ENCODE data around the gene SUSD3.

Gene SUSD3

DNA sequence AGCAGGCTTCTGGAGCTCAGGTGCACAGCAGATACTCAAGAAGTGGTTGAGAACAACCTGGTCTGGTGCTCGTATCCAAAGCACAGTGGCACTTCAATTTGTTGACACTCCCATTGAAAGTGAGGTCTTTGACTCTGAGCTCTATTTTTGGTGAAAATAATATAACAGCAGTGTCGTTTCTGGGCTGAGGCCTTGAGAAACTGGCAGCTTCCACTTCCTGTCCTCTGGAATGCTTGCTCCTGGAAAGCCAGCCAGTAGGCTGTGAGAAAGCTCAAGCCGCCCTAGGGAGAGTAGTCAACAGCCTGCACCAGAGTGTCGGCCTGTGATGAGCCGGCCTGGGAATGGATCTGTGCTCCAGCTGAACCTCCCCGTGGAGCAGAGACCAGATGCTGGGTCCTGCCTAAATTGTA lies 6.8 kb upstream of the SUSD3 start:
- in situ Hi-C loops (cut with HindIII; ENCODE audit: low sequenced_read_pairs) = no loop called here

DNA sequence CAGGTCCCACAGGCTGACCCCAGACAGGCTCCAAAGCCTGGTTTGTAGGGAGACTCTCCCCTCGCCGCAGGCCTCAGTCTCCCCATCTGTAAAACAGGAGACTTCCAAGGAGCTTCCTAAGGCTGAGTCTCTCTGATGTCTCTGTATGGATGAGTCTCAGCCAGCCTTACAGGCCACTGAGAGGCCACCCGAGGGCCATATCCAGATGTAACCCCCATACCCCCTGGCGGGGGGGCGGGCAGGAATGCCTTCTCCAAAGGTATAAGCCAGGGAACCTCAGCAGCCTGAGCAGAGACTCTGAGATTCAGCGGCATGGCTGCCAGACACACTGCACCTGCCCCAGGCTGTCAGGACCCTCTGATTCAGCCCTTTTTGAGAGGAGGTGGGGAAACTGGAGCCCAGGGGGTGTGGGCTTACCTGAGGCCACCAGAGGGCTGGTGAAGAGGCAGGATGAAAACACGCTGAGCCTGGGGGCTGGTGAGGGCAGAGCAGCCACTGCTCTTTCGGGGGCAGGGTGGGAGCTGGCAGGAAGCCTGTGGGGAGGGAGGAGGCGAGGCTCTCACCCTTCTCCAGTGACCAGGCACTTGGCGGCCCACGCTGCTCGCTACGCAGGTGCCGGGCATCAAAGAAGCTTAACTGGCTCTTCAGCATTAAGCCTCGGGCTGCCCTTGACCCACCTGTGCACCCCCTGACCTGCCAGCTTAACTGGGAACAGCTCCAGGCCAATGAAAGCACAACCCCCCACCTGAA lies 5.5 kb upstream of the SUSD3 start:
- in situ Hi-C loops (cut with HindIII; ENCODE audit: low sequenced_read_pairs) = no loop called here

DNA sequence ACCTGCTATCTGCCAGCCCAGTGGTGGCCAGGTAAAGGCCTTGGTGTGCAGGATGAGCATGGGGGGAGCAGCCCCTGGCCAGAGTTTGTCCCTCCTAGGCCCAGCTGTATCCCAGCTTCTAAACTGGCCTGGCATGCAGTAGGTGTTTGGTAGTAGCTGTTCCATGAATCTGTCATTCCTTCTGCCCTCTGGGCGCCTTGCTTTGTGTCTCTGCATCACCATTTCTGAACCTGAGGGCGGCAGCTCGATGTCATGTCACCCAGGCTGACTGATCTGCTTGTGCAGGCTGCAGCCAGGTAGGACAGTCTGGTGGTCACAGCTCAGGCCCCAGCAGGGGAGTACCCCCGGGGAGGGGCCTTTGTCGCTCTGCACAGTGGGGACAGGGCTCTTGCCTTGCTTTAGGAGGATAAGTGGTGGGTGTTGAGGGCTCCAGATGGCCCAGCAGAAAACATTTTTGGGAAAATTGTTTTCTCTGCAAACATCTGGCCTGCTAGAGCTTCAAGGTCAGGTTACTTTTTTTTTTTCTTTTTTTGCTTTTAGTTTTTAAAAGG lies 4.6 kb upstream of the SUSD3 start:
- in situ Hi-C loops (cut with HindIII; ENCODE audit: low sequenced_read_pairs) = no loop called here

DNA sequence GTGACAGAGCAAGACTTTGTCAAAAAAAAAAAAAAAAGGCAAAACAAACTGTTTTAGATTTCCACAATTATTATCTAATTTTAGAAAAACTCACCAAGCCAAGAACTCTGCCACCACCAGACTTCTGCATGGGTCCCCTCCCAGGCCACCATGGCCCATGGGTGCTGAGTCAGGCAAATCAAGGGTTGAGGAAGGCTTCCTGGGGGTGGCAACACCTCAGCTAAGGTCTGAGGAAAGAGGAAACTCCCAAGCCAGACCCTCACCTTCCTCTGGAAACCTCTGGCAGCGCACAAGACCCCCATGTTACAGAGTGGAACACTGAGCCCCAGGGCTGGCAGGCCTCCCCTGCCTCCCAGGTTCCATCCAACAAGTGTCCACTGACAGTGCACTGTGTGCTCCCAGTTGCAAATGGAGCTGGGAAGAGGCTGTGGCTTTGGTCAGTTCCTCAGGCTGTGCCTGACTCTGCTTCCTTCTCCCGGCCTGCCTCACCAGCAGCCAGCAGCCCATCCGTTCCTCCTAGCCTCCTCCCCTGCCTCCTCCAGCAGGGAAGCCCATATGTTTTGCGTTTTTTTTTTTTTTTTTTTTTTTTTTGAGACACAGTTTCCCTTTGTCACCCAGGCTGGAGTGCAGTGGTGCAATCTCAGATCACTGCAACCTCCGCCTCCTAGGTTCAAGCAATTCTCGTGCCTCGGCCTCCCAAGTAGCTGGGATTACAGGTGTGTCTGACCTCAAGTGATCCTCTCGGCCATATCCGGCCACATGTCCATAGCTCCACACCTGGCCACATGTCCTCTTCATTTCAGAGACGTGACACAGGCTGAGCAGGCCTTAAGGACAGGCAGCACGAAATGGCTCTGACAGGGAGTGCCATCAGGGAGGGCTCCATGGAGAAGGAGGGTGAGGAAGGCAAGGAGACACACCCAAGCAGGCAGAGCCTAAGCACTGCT lies 3.5 kb upstream of the SUSD3 start:
- in situ Hi-C loops (cut with HindIII; ENCODE audit: low sequenced_read_pairs) = no loop called here

DNA sequence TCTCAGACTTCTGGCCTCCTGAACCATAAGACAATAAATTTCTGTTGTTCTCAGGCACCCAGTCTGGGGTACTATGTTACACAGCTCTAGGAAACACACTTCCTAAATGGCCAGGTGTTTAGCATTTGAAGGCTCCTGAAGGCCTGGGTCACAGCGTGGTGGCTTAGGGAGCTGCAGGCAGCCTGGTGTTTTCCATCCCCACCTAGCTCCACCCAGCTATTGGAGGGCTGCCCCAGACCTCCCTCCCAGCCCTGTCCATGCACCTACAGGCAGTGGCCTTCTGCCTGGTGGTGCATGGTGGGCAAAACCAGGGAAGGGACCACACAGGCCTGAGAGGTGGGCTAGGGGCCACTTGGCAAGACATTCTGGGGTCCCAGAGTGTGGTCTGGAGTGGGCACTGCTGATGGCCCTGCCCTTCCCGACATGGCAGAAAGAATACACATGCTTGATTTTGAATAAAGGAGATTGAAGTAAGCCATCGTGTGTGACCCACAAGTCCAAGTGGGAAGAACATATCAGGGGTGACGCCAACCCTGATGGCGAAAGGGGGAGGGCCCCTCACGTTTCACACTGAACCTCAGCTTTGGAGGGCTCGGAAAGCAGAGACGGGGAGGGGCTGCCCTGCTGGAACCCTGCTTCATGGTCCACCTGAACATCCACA lies 1.3 kb upstream of the SUSD3 start:
- in situ Hi-C loops (cut with HindIII; ENCODE audit: low sequenced_read_pairs) = no loop called here

DNA sequence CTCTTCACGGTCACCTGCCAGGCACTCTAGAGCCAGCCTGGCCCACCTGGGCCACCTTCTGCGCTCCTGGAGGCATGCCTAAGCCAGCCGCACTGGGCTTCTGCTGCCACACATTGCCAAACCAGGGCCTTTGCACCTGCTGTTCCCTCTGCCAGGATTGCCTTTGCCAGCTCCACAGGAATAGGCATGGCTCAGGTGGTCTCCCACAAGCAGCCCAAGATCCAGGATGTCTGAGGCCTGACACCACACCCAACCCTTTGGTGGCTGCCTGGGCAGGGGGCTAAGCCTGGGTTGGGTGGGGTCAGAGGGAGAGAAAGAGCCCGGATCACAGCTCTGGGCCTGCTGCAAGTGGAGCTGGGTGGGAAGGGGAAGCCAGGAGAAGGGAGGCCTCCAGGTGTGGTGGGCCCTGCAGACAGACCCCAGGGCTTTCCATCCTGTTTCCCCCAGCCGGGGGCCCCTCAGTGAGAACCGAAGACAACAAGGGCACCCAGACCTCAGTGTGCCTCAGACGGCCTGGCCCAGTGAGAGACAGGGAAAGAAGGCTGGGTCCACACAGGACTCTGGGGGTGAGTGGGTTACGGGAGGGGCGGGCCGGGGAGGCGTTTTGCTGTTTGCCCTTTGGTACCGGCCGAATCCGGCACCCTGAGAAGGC lies 672 bp upstream of the SUSD3 start:
- in situ Hi-C loops (cut with HindIII; ENCODE audit: low sequenced_read_pairs) = no loop called here

DNA sequence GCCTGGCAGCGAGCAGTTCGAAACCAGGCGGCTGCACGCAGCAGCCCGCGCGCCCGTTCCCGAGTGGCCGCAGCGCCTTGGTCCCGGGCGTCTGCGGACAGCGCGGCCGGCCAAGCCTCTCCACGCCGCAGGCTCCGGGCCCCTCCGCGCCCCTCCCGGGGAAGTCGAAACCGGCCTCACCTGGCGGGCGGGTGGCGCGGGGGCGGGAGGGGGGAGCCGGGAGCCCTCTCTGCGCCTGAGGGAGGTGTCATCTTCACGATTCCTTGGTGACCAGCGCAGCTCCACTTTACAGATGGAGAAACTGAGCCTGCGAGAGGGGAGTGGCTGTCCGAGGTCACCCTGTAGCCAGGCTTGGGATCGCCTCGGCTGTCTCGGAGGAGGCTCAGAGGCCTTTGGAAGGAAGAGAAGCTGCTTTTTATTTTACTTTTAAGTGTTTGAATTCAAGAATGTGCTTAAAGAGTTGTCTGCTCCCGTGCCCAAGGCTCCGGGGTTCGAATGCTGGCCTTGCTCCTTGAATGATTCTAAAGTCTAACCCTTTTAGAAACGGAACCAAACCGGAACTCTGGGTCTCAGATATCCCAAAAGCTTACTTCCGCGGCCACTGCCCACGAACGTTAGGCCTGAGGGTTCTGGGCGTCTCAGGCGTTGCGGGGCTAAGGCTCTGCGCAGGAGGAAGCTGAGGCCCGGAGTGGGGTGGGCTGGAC lies 662 bp downstream of the SUSD3 start:
- in situ Hi-C loops (cut with HindIII; ENCODE audit: low sequenced_read_pairs) = no loop called here

DNA sequence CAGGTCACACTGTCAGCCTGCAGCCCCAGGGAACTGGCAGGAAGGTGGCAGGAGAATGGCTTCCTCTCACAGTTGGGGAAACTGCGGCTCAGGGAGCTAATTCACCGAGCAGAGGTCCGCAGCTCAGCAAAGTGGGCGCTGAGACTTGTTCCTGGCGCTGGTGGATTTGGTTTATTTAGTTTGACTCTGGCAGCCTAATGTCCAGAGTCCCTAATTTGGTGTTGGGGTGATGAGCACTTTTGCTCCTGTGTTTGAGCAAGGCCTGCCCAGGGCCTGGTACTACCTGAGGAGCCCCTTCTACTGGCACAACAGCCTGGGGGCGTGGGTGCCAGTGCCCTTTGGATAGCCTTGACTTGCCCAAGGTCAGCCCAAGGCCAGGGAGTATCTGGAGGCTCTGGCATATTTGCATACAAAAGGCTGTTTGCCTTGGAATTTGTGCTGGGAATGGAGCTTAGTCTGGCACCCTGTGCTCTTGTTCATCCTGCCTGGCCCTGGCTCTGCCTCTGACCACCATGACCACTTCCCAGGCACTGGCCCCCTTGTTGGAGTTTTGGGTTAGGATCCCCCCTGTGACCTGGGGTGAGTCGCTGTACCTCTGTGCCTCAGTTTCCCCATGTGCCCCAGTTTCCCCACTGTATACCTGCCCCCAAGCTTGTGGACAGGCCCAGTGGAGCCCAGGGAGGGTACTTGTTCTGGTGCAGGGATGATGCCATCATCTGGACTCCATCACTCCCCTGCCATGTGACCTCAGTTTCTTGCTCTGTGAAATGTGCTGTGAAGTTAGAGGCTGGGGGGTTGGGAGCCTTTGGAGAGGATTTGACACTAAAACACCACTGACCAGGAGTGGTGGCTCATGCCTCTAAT lies 1.4 kb downstream of the SUSD3 start:
- in situ Hi-C loops (cut with HindIII; ENCODE audit: low sequenced_read_pairs) = no loop called here

DNA sequence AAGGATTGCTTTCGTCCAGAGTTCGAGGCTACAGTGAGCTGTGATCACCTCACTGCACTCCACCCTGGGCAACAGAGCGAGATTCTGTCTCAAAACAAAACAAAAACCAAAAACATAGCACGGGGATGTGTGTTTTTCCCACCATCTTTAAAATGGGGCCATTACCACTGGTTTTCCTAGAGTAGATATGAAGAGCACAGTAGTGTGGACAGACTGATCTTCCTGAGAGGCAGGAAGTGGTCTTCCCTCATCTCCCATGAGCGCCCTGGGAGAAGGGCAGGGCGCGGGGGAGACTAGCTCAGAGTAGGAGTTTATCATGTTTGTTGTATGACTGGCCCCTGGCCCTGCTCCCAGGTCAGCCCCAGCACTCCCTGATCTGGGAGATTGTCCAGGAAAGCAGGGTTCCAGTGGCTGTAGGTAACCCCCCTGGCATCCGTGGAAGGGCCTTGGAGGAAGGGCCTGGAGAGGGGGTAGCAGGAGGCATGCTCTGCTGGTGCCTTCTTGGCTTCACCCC lies 2.3 kb downstream of the SUSD3 start:
- in situ Hi-C loops (cut with HindIII; ENCODE audit: low sequenced_read_pairs) = no loop called here

DNA sequence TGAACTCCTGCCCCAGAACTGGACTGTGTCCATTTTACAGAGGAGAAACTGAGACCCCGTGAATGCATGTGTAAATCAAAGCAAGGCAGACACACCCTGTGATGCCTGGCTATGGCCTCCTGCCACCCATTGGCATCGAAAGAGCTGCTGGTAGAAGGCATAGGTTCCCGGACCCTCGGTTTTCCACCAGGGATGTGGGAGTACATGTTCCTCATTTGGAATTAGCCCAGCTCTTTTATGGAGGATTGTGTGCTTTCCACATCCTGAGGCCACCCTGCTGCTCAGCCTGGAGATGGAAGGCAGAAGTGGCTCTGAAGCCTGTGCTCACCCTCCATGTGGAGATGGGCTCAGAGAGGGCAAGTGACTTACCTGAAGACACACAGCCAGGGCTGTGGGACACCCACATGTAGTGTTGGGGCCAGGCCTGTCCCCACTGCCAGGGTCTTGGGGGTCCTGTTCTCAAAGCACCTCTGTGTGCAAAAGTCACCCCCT lies 2.8 kb downstream of the SUSD3 start:
- in situ Hi-C loops (cut with HindIII; ENCODE audit: low sequenced_read_pairs) = no loop called here

DNA sequence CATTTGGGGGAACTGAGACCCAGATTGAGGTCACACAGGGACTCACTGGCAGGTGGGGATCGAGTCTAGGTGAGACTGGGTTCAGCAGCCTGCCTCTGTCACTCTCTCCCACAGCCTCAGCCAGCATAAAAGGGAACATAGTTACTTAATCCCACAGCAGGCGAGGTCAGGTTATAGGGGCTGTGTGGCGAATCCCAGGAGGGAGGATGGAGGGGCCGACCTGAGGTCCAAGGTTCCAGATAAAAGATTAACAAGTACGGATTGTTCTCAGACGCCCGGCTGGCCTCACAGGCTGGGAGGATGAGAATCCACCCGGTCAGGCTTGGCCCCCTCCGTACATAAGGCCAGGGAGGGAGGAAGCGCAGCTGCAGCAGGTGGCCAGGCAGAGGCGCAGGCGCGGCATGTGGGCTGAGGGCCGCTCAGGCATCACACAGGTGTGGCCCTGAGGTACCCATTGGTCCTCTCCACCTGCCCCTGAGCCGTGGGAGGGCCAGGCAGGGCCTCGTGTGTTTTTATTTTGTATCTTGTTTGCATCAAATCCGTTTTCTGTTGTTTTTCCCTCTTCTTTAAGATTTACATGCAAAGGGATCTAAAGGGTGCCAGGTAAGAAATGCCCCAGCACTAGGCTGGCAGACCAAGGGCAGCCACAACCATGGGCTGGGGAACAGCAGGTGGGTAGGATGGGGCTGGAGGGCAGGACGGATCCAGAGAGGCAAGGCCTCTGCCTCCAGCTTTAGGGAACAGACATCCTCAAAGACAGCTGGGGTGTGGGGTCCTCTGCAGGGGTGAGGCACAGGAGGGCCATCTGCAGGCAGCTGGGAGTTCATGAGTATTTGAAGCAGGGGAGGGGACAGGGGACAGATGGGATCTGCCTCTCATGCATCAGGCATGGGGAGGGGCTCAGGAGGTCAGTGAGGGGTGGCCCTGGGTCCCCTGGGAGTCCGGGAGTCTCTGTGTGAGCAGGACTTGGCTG lies 3.6 kb downstream of the SUSD3 start:
- in situ Hi-C loops (cut with HindIII; ENCODE audit: low sequenced_read_pairs) = no loop called here

DNA sequence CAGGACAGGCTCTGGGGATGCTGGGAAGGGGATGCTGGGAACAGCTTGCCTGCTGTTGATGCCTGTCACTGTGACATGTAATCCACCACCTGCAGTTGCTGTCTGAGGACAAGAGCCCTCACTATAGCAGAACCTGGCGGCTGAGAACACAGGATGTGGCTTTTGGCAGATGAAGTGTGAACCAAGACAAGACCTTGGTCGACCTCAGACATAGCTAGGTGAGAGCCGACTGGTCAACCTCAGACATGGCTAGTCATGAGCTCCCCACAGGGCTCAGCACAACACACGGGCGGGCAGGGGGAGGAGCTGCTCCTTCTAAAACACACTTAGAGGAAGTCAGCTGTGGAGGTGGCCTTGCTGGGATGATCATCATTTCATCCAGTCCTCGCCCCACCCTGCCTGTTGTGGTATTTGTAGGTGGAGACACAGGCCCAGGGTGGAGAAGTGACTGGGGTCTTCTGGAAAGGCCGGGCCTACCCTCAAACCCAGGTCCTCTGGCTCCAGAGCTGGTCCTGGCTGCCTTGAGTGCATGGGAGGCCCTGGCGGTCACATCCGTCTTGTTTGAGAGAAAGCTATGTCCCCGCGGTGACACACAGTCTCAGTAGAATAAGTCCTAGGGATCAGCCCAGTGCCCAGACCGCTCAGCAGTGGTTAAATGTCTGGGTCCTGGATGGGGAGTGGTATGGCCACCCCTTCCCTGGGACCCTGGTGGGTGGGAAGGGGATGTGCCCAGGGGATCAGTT lies 6.1 kb downstream of the SUSD3 start:
- in situ Hi-C loops (cut with HindIII; ENCODE audit: low sequenced_read_pairs) = no loop called here

DNA sequence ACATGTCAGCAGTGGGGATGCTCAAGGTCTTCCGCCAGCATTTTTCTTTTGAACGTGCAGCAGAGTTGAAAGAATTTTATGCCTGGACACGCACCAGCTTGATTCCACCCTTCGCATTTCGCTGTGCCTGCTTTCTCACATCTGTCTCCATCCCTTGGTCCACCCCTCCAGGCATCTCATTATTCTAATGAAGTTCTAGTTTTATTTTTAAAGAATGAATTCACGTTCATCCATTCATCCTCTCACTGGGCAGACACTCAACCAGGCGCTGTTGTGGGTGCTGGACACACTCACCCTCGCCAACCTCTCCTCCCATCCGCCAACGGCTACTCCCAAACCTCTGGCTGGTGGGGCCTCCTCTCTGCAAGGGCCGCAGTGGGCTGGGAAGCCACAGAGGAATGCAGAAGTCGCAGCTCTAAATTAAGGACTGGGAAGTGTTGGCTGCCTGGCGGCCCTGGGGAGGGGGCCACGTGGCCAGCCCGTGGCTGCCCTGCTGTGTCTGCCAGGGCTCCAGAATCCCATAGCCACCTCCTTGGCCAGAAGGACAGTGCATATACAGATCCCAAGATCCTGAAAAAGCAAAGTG lies 6.7 kb downstream of the SUSD3 start:
- in situ Hi-C loops (cut with HindIII; ENCODE audit: low sequenced_read_pairs) = no loop called here

DNA sequence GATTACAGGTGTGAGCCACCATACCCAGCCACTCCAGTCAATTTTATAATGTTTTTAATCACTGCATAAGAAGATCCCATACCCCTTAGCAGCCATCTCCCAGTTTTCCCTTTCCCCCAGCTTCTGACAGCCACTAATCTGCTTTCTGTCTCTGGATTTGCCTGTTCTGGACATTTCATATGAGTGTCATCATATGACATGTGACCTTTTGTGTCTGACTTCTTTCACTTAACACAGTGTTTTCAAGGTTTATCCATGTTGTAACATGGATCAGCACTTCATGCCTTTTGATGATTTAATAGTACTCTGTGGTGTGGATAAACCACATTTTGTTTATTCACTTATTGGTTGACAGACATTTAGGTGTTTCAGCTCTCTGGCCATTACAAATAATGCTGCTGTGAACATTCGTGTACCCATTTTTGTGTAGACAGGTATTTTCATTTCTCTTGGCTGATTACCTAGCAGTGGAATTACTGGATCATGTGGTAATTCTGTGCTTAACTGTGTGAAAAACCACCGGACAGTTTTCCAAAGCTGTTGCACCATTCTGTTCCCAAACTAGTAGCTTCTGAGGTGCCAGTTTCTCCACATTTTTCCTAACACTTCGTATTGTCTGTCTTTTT lies 8.6 kb downstream of the SUSD3 start:
- in situ Hi-C loops (cut with HindIII; ENCODE audit: low sequenced_read_pairs) = no loop called here

DNA sequence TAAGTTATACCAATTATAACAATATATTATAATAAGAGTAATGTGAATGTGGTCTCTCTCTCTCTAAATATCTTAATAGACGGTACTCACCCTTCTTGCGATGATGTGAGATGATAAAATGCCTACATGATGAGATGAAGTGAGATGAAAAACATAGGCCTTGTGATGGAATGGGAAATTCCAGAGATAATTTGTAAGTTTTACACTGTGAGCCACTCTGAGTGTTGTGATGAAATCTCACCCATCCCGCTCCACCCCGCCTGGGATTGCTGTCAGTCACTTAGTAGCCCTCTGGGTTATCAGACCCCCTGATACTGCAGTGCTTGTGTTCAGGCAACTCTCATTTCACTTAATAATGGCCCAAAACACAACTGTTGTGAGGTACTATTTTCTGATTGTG lies 10.5 kb downstream of the SUSD3 start:
- in situ Hi-C loops (cut with HindIII; ENCODE audit: low sequenced_read_pairs) = no loop called here

DNA sequence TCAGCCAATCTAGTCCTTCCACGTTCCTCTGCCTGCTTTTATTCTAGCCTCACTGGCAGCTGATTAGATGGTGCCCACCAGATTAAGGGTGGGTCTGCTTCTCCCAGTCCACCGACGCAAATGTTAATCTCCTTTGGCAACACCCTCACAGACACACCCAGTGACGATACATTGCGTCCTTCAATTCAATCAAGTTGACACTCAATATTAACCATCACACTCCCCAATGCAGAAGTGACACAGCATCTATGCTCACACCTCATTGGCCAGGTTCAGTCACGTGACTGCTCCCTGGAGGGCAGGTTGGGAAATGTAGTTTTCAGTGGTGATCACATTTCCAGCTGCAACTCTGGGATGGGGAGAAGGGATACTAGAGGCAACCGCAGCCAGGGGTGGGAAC lies 13.0 kb downstream of the SUSD3 start:
- in situ Hi-C loops (cut with HindIII; ENCODE audit: low sequenced_read_pairs) = no loop called here

Data from DLD1 (cell line).